ENCODE results near the gene FNDC8.
"Not testable (repeated sequence)": the region's sequence is repeated elsewhere in the genome, so short reads cannot be mapped to it uniquely, and the experiment has no call there.

Gene FNDC8

DNA sequence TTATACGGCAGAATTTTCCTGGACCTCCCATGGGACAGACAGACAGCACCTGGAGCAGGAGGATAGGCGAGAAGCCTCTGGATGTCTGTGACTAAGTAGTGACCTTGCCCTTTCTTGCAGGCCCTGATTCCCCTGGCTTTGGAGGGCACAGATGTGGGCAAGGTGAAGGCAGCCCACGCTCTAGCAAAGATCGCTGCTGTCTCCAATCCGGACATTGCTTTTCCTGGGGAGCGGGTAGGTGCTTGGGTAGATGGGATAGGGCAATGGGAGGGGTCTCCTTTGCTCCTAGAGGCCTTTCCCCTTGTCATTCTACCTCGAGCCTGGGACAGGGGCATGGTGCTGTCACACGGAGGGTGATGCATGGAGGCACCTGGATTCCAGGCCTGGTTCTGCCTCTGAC, 55.5 kb downstream of the FNDC8 start:
- TF ChIP-seq POU2F2 (IDR thresholded peaks at IDR 0.05; ENCODE audit: low read depth, low read length): no peak
- no peak for TF ChIP-seq POLR2A (IDR thresholded peaks at IDR 0.05; ENCODE audit: low read depth, low read length)
- no peak for TF ChIP-seq PAX5 (IDR thresholded peaks at IDR 0.05; ENCODE audit: insufficient read depth, low read length, severe bottlenecking)
- TF ChIP-seq SPI1 (IDR thresholded peaks at IDR 0.05; ENCODE audit: low read depth, low read length): no peak
- DNase-seq (ENCODE audit: insufficient read length, low spot score) (no peak), FAIRE-seq (no peak)

DNA sequence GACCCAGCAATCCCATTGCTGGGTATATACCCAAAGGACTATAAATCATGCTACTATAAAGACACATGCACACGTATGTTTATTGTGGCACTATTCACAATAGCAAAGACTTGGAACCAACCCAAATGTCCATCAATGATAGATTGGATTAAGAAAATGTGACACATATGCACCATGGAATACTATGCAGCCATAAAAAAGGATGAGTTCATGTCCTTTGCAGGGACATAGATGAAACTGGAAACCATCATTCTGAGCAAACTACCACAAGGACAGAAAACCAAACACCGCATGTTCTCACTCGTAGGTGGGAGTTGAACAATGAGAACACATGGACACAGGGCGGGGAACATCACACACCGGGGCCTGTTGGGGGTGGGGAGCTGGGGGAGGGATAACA, 58.0 kb downstream of the FNDC8 start:
- FAIRE-seq; DNase-seq (ENCODE audit: insufficient read length, low spot score): not testable (repeated sequence)

Measured in GM12891 (cell line).